Astrocyte (in vitro differentiated cells and primary cell): Measurements from ENCODE around the gene USP3. TPM values are rescaled to one million over a fixed set of nuclear protein-coding genes. Genes with fewer than 3 reads are reported as not detected.
A peak's percentile ranks its signal among the peaks of the same experiment; 100 is the strongest.

Source experiments
- DNase-seq: peaks from one replicate; pipeline ENCODE4 v3.0.0-alpha.2; 2010; ENCODE audit warnings: low read depth
- FAIRE-seq: peaks from 2 replicates; lab custom pipeline; 2011; peaks lifted over from hg19 to GRCh38; lab: Jason Lieb, UNC
- H2AFZ ChIP-seq: 2 replicates; pipeline ENCODE4 v1.6.0; 2012; ENCODE audit warnings: low read depth, low read length, inconsistent platforms
- H3K27ac ChIP-seq: 2 replicates; pipeline ENCODE4 v1.5.1; 2011; ENCODE audit warnings: low read depth, low read length, inconsistent platforms
- H3K27me3 ChIP-seq: 2 replicates; pipeline ENCODE4 v1.6.0; 2011; ENCODE audit warnings: low read length, inconsistent platforms; ENCODE audit not compliant: insufficient read depth
- H3K36me3 ChIP-seq: 2 replicates; pipeline ENCODE4 v1.5.1; 2011; ENCODE audit warnings: low read length, inconsistent platforms; ENCODE audit not compliant: insufficient read depth
- H3K4me1 ChIP-seq: 2 replicates; pipeline ENCODE4 v1.5.1; 2011; ENCODE audit warnings: low read length, inconsistent platforms; ENCODE audit not compliant: insufficient read depth
- H3K4me2 ChIP-seq: 2 replicates; pipeline ENCODE4 v1.6.0; 2012; ENCODE audit warnings: low read length, inconsistent platforms
- H3K4me3 ChIP-seq: 2 replicates; pipeline ENCODE4 v1.5.1; 2011; ENCODE audit warnings: low read depth, mild to moderate bottlenecking, low read length, inconsistent platforms; ENCODE audit not compliant: insufficient read depth
- H3K79me2 ChIP-seq: 2 replicates; pipeline ENCODE4 v1.6.0; 2012; ENCODE audit warnings: mild to moderate bottlenecking, low read length, inconsistent platforms; ENCODE audit not compliant: insufficient read depth
- H3K9ac ChIP-seq: 2 replicates; pipeline ENCODE4 v1.6.0; 2012; ENCODE audit warnings: mild to moderate bottlenecking, low read length, inconsistent platforms
- H3K9me3 ChIP-seq: 2 replicates; pipeline ENCODE4 v1.5.1; 2012; ENCODE audit warnings: low read depth, mild to moderate bottlenecking, low read length, inconsistent platforms; ENCODE audit not compliant: insufficient read depth
- H4K20me1 ChIP-seq: 2 replicates; pipeline ENCODE4 v1.6.0; 2012; ENCODE audit warnings: low read length, inconsistent platforms; ENCODE audit not compliant: insufficient read depth
- H3K27ac Mint-ChIP-seq: one replicate; pipeline ENCODE4 v1.8.0; 2021; ENCODE audit warnings: mild to moderate bottlenecking, mixed read lengths; ENCODE audit not compliant: unreplicated experiment
- H3K27me3 Mint-ChIP-seq: one replicate; pipeline ENCODE4 v1.8.0; 2021; ENCODE audit warnings: low read depth, mixed read lengths; ENCODE audit not compliant: unreplicated experiment
- H3K36me3 Mint-ChIP-seq: one replicate; pipeline ENCODE4 v1.8.0; 2021; ENCODE audit warnings: low read depth, mixed read lengths; ENCODE audit not compliant: unreplicated experiment
- H3K4me1 Mint-ChIP-seq: one replicate; pipeline ENCODE4 v1.8.0; 2021; ENCODE audit warnings: low read depth, mixed read lengths; ENCODE audit not compliant: unreplicated experiment
- H3K4me3 Mint-ChIP-seq: one replicate; pipeline ENCODE4 v1.8.0; 2021; ENCODE audit warnings: mild to moderate bottlenecking, moderate library complexity, mixed read lengths; ENCODE audit not compliant: unreplicated experiment
- H3K9me3 Mint-ChIP-seq: one replicate; pipeline ENCODE4 v1.8.0; 2021; ENCODE audit warnings: mild to moderate bottlenecking, mixed read lengths; ENCODE audit not compliant: unreplicated experiment
- EZH2 ChIP-seq: IDR thresholded peaks from 2 replicates; pipeline ENCODE4 v1.6.1; 2012; ENCODE audit warnings: mild to moderate bottlenecking, low read length, inconsistent platforms; ENCODE audit not compliant: insufficient read depth
- total RNA-seq: library from RNA; stranded (reverse); gene quantifications from 2 replicates; pipeline ENCODE4 v1.2.1, GENCODE V29; 2021
- TF ChIP-seq, protein P1 (sequence below): IDR thresholded peaks from 2 replicates; pipeline ENCODE4 v1.5.1; 2011; ENCODE audit warnings: low read depth, mild to moderate bottlenecking, inconsistent platforms, low read length, moderate library complexity; ENCODE audit not compliant: insufficient read depth

Gene USP3
- total RNA-seq, 1 donor from 2014 or later: 38.1 TPM

DNA sequence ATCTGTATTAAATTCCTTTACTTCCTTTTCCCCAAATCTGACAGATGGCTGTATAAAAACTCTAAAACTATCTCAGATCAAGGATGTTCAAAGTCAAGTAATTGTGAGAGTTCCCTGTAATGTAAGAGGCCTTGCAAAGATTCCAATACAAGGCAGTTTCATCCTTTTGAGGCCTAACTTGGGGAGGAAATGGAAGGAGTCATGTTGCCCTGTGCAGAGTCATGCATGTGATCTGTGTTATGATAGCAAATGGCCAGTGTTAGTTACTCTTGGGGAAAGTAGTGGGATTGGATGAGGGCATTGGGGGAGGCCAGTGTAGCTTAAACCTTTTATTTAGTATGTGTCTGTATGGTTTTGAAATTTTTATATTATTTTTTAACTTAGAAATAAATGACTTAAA lies 69.1 kb downstream of the USP3 start:
- TF ChIP-seq EZH2: no peak
- TF ChIP-seq, protein P1, sequence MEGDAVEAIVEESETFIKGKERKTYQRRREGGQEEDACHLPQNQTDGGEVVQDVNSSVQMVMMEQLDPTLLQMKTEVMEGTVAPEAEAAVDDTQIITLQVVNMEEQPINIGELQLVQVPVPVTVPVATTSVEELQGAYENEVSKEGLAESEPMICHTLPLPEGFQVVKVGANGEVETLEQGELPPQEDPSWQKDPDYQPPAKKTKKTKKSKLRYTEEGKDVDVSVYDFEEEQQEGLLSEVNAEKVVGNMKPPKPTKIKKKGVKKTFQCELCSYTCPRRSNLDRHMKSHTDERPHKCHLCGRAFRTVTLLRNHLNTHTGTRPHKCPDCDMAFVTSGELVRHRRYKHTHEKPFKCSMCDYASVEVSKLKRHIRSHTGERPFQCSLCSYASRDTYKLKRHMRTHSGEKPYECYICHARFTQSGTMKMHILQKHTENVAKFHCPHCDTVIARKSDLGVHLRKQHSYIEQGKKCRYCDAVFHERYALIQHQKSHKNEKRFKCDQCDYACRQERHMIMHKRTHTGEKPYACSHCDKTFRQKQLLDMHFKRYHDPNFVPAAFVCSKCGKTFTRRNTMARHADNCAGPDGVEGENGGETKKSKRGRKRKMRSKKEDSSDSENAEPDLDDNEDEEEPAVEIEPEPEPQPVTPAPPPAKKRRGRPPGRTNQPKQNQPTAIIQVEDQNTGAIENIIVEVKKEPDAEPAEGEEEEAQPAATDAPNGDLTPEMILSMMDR: no peak
- peaks cover 20% of the 10 kb centered on the region for H3K36me3 ChIP-seq
- DNase-seq: no peak

DNA sequence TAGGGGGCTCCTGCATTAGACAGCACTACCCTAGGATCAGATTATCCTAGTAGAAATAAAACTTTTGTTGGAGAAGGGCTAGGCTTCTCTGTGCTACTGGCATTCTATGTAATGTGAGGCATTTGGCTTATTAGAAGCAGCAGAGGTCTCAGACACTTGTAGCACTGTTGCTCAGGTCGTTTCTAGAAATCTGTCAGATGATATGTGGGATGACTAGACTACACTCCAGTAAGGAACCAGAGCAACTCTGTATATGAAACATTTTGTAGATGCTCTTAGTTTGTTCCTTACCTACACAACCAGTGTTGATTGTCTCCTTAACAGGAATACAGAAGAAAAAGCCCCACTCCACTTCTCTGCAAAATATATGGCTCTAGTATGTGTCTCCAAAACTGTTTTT lies 70.9 kb downstream of the USP3 start:
- Histone ChIP-seq H3K9ac (no peak overlapping the region), H3K4me1 (peaks cover 5% of the 10 kb centered on the region), H3K9me3 (no peaks in the 10 kb centered on the region), H3K27ac (no peak overlapping the region), H3K36me3 (peaks cover 18% of the 10 kb centered on the region), H2AFZ (no peak overlapping the region), H4K20me1 (no peaks in the 10 kb centered on the region), H3K79me2 (no peaks in the 10 kb centered on the region), H3K27me3 (no peaks in the 10 kb centered on the region), H3K4me2 (no peak overlapping the region), H3K4me3 (no peak overlapping the region)
- no peak overlapping the region for H3K4me3 Mint-ChIP-seq
- FAIRE-seq (no peak), DNase-seq (no peak)
- H3K4me1 Mint-ChIP-seq: peaks cover 6% of the 10 kb centered on the region
- no peaks in the 10 kb centered on the region for H3K27me3 Mint-ChIP-seq
- H3K36me3 Mint-ChIP-seq: peaks cover 6% of the 10 kb centered on the region
- H3K27ac Mint-ChIP-seq: no peak overlapping the region
- no peaks in the 10 kb centered on the region for H3K9me3 Mint-ChIP-seq
- TF ChIP-seq, protein P1: no peak
- TF ChIP-seq EZH2: no peak

More for the DNA sequence above, 69.1 kb downstream of the USP3 start:
- Histone ChIP-seq H3K27ac (no peak overlapping the region), H4K20me1 (no peaks in the 10 kb centered on the region), H3K9ac (no peak overlapping the region), H3K9me3 (no peaks in the 10 kb centered on the region), H3K27me3 (no peaks in the 10 kb centered on the region), H3K4me1 (peaks cover 5% of the 10 kb centered on the region), H3K4me3 (no peak overlapping the region), H2AFZ (no peak overlapping the region), H3K79me2 (no peaks in the 10 kb centered on the region), H3K4me2 (no peak overlapping the region)
- H3K9me3 Mint-ChIP-seq: no peaks in the 10 kb centered on the region
- H3K4me3 Mint-ChIP-seq: no peak overlapping the region
- H3K27me3 Mint-ChIP-seq: no peaks in the 10 kb centered on the region
- H3K27ac Mint-ChIP-seq: peak overlapping the region; percentile 50
- FAIRE-seq: no peak
- H3K36me3 Mint-ChIP-seq: peaks cover 8% of the 10 kb centered on the region
- peaks cover 6% of the 10 kb centered on the region for H3K4me1 Mint-ChIP-seq

DNA sequence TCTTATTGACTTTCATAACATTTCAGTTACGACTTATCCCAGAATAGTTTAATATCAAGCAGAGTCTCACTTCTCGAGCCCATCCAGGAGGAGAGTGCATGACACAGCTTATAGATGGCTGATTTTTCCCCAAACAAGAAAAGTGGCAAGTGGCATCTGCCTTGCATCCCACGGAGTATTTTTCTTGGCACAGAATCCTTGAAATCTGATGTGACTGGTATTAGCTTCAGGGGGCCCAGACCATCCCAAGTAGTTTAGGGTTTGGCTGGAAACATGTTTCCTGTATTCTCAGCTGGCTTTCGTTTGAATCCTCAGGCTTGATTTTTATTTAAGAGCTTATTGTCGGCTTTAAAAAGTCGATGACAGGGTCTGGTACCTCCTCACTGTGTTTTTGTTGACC lies 72.0 kb downstream of the USP3 start:
- H3K4me3 Mint-ChIP-seq: no peak overlapping the region
- no peak overlapping the region for H3K27ac ChIP-seq
- no peak for FAIRE-seq

More for the DNA sequence above, 72.0 kb downstream of the USP3 start:
- H3K9me3 ChIP-seq: no peaks in the 10 kb centered on the region
- Mint-ChIP-seq H3K27me3 (no peaks in the 10 kb centered on the region), H3K27ac (no peak overlapping the region), H3K9me3 (no peaks in the 10 kb centered on the region), H3K4me1 (peaks cover 6% of the 10 kb centered on the region), H3K36me3 (peaks cover 6% of the 10 kb centered on the region)
- H3K4me1 ChIP-seq: peaks cover 5% of the 10 kb centered on the region
- no peak overlapping the region for H2AFZ ChIP-seq
- DNase-seq: no peak
- H3K4me2 ChIP-seq: no peak overlapping the region
- H3K9ac ChIP-seq: no peak overlapping the region
- H3K27me3 ChIP-seq: no peaks in the 10 kb centered on the region
- H3K4me3 ChIP-seq: no peak overlapping the region
- H3K79me2 ChIP-seq: no peaks in the 10 kb centered on the region
- H4K20me1 ChIP-seq: no peaks in the 10 kb centered on the region
- peaks cover 9% of the 10 kb centered on the region for H3K36me3 ChIP-seq
- TF ChIP-seq EZH2: no peak
- TF ChIP-seq, protein P1: no peak
